NK-92 treated with Interleukin-12 subunit alpha and Interleukin-12 subunit beta, amount 100 ng/mL, for 24 hours (cell line): ENCODE results near the gene NTMT2.
"Not testable (repeated sequence)": the region's sequence is repeated elsewhere in the genome, so short reads cannot be mapped to it uniquely, and the experiment has no call there.

ENCODE experiments used
- DNase-seq: peaks from one replicate; lab custom pipeline; 2025; lab: John Stamatoyannopoulos, UW

The NTMT2 gene

DNA sequence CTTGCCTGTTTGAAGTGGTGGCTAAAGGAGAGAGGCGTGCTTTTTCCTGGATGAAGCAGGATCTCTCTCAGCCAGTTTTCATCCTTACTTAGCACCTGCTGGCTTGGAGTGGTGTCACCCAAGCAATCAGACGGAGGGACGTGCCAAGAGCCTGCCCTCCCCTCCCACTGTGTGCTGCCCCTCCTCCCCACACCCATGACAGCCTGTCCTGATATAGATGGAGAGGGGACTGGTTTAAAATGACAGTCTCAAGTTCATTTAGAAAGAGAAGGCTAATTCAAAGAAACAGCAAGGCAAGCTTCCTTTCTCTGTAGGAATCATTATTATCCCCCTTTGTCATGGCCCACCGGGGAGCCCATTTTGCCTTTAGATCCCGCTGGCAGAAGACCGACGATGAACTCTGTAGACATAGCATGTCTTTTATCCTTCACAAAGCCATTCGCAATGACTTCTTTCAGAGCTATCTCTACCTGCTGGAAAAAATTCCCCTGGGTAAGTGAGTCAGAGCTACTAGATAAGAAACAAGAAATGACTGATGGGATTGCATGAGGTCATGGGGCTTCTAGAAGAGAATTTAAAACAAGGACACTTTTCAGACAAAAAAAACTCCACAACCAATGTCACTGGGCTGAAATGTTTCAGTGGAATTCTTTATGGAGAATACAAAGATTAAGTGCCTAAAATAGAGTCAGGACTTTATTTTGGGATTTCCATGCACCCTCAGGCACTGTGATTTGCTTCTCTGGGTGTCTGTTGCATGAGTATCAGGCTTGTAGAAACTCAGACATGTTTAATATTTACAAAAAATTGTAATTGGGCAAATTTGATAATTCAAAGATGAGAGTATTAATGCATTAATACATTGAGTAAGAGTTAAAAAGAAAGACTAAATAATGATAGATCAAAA is at the start of gene NTMT2:
Gene NTMT2, plus strand, starts transcription at position 190 of the 907 bp plus-strand sequence. Its CDS starts 149 bp downstream, at position 339.
- DNase-seq, result no peak

DNA sequence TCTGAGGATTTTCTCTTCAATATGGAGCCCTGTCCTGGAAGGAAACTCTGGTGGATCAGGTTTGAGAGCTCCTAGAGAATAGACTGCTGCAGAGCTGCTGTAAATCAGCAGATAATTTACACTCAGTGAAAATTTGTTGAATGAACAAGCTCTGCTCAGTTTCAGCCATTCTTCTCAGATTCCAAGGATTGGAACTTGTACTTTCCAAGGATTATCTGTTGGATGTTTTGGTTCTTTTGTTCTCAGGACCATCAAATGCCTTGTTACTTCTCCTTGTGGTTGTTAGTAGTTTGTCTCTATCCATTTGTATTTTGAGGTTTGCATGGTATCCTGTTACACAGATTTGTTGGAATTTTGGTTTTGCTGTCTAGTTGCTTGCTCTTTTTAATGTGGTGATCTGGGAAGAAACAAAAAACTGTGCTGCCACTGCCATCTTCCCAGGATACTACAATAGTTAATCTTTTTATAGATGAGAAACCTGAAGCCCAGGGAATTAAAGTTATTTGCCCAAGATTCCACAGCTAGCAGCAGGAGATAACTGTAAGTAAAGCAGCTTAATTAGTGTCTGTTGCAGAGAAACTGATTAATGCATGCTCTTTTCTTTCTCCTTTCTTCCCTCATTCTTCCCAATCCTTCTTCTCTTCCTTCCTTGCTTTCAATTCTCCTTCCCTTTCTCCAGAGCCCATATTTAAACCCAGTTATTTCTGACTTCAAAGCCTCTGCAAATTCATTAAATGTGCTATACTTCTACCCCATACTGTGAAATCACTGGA is 49.6 kb upstream of the NTMT2 start:
- no peak for DNase-seq

DNA sequence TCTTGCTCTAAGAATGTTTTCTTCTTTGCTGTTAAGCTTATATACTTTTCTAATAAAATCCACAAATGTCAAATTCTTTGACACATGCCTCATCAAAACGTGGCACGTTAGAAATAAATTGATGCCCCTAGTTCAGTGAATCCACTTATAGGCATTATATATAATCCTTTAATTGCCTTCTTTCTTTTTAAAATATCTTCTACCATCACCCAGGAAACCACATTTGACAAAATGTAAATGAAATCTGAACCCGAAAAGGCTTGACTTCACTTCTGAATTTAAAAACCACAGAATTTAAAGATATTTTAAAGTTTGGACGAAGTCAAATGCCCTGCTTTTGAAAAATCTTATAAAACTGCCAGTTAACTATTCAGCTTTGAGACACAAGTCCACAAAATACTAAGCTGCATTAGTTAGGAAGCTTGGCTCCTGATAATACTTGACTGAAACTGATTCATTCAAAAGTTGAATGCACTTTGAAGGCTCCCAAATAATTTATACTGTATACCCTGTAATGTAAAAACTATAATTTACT is 48.9 kb upstream of the NTMT2 start:
- no peak for DNase-seq

GRCh38 chr1:170097449-170097948 is 48.3 kb upstream of the NTMT2 start:
- DNase-seq, result no peak

GRCh38 chr1:170113140-170113539 is 32.6 kb upstream of the NTMT2 start:
- not testable (repeated sequence) for DNase-seq

DNA sequence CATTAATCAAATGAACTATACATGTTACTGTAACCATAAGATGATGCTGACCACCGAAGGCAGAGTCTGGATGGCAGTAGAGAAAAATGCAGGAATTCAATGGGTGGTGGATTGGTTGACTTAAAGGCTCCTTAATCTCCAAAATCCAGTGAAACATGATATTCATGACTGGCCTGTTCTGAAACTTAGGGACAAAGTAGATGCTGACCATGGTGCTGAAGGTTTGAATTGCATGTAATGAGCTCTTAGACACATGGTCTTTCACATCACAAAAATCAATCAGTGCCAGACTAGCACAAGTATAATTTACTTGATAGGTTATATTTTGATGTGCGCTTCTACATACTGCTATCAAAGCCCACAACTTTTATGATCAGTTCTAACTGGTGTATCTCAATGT is 30.9 kb upstream of the NTMT2 start:
- DNase-seq, result no peak

DNA sequence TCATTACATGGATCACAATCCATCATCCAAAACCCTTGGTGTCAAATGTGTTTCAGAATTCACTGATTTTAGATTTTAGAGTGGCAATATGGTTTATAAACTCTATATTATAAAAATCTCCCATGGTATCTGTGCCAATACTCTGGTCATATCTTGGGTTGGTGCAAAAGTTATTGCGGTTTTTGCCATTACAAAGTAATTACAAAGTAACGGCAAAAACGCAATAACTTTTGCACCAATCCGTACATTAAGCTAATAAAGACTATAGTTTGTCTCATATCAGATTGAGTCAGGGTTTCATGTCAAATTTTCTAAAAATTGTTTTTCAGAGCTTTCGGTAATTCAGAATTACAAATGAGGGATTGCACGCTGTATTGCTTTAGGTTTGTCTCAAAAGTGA is 23.4 kb upstream of the NTMT2 start:
- DNase-seq, result no peak

- no peak for DNase-seq
These were observed 20.5 kb upstream of the NTMT2 start for GRCh38 chr1:170125269-170125668.

DNA sequence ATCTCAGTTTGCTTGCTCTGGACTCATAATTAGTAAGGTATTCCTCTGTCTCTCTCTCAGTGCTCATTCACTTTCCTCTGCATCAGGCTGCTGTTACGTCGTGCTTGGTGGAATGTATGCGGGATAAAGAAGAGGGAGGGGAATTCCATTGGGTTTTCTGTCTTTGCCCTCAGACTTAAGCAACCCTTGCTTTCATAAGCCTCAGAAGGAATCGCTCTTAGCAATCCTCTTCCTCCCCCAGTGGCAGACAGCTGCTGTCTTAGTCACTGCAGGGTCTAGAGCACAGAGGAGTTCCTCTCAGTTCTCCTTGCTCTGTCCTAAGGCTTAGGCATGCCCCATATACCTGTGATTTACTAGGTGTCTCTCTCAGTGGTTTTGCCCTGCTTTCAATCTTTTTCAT is 19.1 kb upstream of the NTMT2 start:
- DNase-seq, result no peak

GRCh38 chr1:170131450-170131849 is 14.3 kb upstream of the NTMT2 start:
- no peak for DNase-seq

DNA sequence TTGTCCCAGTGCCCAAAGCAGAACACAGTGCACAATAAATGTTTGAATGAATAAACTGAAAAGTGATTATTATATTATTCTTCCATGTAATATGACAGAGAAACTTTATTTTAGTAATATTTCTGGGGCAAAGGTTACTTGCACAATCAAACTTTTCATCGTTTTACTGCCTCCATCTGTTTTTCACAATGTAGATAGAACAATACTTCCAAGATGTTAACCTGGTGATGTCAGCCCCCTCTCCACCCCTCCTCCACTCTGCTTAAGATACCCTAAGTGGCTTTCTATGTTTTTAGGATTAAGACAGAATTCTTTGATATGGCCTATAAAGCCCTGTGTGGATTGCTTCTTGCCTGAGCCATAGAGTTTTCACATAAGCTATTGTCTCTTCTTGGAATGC is 13.8 kb upstream of the NTMT2 start:
- DNase-seq, result no peak

GRCh38 chr1:170133766-170134495 is 11.8 kb upstream of the NTMT2 start:
- DNase-seq, result no peak

GRCh38 chr1:170134521-170134920 is 11.2 kb upstream of the NTMT2 start:
- no peak for DNase-seq

DNA sequence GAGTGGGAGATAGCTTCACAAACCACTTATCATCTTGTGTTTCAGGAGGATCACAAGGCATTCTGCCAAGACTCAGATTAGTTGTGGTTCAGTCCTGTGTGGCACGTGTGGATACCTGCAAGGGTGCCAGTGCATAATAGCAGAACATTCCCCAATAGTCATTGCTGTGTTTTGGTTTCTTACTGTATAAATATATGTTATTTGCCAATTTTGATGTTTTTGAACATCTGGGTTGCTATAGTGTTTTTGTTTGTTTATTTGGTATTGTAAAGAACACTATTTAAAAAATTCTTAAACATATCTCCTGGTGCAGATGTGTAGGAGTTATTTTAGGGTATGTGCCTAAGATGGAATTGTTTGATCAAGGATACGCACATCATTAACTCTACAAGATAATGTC is 5.4 kb upstream of the NTMT2 start:
- DNase-seq, result no peak

DNA sequence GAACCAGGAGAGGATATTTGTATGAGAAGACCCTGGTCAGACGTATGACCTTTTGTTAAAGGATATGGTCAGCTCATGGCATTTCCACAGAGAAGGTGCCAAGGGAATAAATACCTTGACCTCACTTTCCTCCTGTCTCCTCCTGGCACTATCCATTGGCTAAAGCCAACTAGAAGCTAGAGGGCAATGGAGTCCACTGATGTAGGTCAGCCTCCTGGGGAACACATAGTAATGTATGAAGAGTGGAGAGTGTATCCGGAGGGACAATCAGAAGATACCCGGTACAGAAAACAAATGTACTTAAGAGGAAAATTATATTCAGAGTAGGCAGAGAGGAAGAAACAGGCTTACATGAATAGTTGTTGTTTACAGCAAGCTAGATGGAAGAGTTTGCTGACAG is 698 bp upstream of the NTMT2 start:
- DNase-seq, result no peak

DNA sequence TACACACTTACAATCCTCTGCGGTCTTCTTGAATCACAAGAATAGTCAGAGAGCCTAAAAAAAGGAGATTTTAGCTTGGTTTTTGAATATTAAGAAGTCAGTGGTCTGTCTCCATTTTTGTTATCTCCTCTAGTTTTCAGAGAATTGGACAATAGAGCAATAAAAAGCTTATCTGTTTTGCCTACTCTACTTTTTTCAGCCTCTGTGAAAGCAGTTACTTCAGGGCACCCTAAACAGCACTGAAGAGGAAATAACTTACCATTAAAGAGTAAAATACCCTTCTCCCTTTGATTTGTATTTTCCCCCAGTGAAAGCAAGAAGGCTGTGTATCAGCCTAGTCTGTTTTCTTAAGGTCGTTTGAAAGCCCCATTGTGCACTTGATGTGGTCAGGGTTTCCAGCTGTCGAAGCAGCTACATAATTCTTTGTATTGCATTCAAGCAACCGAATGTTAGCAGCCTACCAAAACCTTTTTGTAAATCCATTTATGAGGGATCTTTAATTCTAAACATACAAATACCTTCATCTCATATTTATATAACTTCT is 1.0 kb downstream of the NTMT2 start:
- no peak for DNase-seq

- no peak for DNase-seq
These were observed 3.5 kb downstream of the NTMT2 start for GRCh38 chr1:170149241-170149640.

GRCh38 chr1:170150016-170150415 is 4.3 kb downstream of the NTMT2 start:
- DNase-seq, result no peak

DNA sequence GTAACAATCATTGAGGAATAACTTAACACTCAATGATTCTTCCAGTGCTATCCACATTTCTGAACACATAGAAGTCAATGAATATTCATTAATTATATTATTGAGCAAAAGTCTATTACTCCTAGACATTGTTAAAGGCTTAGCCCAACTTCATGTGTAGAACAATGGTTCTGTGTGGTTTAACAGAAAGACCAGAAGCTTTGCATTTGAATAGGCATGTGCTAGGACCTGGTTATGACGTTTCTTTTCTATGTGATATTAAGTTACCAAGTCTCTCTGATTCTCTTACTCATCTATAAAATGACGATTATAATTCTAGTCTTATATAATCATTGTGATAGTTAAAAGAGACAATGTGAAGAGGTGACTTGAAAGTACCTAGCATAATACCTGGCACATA is 5.2 kb downstream of the NTMT2 start:
- no peak for DNase-seq

DNA sequence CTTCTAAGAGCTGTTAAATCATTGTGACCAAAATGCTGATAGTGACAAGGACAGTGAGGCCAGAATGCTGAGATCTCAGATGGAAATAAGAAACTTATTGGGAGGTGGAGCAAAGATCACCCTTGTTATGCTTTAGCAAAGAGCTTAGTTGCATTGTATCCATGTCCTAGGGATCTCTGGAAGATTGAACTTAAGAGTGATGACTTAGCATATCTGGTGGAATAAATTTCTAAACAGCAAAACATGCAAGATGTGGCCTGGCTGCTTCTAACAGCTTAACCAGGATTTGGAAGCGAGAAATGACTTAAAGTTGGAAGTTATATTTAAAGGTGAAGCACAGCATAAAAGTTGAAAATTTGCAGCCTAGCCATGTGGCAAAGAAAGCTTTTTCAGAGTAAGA is 7.7 kb downstream of the NTMT2 start:
- no peak for DNase-seq

DNA sequence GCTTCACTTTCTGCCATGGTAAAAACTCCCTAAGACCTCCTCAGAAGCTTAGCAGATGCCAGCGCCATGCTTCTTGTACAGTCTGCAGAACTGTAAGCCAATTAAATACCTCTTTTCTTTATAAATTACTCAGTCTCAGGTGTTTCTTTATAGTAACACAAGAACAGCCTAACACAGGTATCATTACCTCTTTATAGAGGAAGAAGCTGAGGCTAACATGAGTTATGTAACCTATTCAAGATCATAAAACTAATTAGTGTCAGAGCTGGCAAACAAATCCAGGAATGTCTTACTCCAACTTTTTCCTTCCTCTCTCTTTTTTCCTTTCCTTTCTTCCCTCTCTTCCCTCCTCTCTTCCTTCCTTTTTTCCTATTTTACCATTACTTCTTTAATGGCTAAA is 9.3 kb downstream of the NTMT2 start:
- DNase-seq, result no peak

- DNase-seq, result no peak
These were observed 10.8 kb downstream of the NTMT2 start for GRCh38 chr1:170156594-170156993.
